Left lung (tissue), 10 donors: Measurements from ENCODE around the gene FTSJ1. TPM values are rescaled to one million over a fixed set of nuclear protein-coding genes. Genes with fewer than 3 reads are reported as not detected.
"Not testable (repeated sequence)": the region's sequence is repeated elsewhere in the genome, so short reads cannot be mapped to it uniquely, and the experiment has no call there.

Experiments used
- ATAC-seq: fragments of 200-7000 bp; cut with Tn5 transposase; one replicate; pipeline ENCODE4 v1.9.1; 2020; ENCODE audit warnings: moderate library complexity
- DNase-seq, 4 donors: peaks; one replicate each; pipeline ENCODE4 v3.0.0-alpha.2; 2013 to 2020
- H3K27ac ChIP-seq, 2 donors: fragments of 200-600 bp; sonication (generic) in 1 of 2; one replicate each; pipeline versions ENCODE4 v1.5.0 to v1.8.0; 2020 to 2021
- H3K27me3 ChIP-seq, 2 donors: fragments of 200-600 bp; sonication (generic) in 1 of 2; one replicate each; pipeline versions ENCODE4 v1.5.0 to v1.8.0; 2020 to 2021
- H3K36me3 ChIP-seq, 2 donors: fragments of 200-600 bp; sonication (generic) in 1 of 2; one replicate each; pipeline versions ENCODE4 v1.5.0 to v1.8.0; 2020 to 2021
- H3K4me1 ChIP-seq, 2 donors: fragments of 200-600 bp; one replicate each; pipeline ENCODE4 v1.8.0; 2021
- H3K4me3 ChIP-seq, 2 donors: fragments of 200-600 bp; sonication (generic) in 1 of 2; one replicate each; pipeline versions ENCODE4 v1.5.0 to v1.8.0; 2020 to 2021; ENCODE audit warnings: mild to moderate bottlenecking in 1 of 2
- H3K9me3 ChIP-seq, 2 donors: fragments of 200-600 bp; sonication (generic) in 1 of 2; one replicate each; pipeline versions ENCODE4 v1.5.0 to v1.8.0; 2020 to 2021
- intact Hi-C, 2 donors: fragments of 100-400 bp; cut with DNase I; formaldehyde crosslinking; loops; one replicate each; pipeline versions ENCODE4 v1.11.2 to v1.14.2; 2022
- polyA plus RNA-seq, 6 donors: library from polyadenylated mRNA; unstranded; fragments of 120-200 nt; gene quantifications; one replicate each; pipeline ENCODE4 v1.2.1, GENCODE V29; 2013; ENCODE audit not compliant: insufficient read length in 6 of 6
- total RNA-seq, 2 donors: library from RNA; stranded (reverse); fragmentation: NEBNext Ultra II Directional; extraction: Animal tissue kit (Norgen Biotek cat#: 25700); gene quantifications; one replicate each; pipeline ENCODE4 v1.2.1, GENCODE V29; 2021
- TF ChIP-seq, protein P1 (sequence below), 2 donors: fragments of 200-600 bp; sonication (generic) in 1 of 2; IDR thresholded peaks; one replicate each; pipeline versions ENCODE4 v1.5.0 to v1.8.0; 2021; ENCODE audit warnings: antibody characterized with exemption in 2 of 2
- donor health status: DM: no; HTN: yes; CAD: no.
- donor health status: DM: no; HTN: no; CAD: no.

FTSJ1 gene
- total and polyA plus RNA-seq, 8 donors, result 33.7 to 46.6 (median 38.8) TPM

DNA sequence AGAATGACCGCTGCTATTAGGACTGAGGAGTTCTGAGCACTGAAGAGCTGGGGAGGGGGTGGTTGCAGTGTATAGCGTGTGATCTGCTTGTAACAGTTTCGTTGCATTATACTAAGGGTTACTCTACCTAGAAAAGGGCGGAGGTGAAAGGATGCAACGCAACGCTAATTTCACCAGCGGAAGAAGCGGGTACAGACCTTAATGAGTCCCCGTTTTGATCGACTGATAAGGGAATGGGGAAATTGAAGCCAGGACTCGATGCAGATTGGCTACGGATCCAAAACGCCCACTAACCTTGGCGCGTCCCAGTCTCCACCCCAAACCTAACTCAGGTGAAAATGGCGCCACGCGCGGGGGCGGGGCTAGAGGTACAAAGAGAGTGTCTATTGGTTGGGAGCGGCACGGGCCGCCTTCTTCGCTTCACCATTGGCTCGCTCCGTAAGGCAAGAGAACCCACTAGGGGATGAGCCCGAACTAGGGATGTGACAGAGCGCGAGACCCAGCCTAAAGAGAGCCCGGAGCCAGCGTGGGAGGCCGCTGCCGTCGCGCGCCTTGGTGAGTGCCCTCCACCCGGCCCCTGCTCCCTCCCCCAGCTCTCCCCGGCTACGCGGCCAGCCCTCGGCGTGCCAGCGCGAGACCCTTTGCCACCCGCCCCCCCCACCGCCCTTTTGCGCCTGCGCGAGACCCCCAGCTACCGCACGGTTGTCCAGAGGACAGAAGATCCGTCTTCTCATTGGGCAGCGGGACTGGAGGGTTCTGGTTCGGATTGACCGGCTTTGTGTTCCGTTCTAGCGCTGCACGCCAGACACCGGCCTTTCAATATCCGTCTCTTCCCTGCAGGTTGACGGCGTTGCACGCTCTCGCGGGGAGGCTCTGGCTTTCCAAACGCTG, 45.6 kb downstream of the FTSJ1 start, which contains the start of gene EBP:
Gene EBP (plus strand): TSS at position 456 of the 891 bp plus-strand sequence. CDS start 1,964 bp downstream, outside the sequence.
- intact Hi-C loops, result no loop called here
- Histone ChIP-seq H3K36me3 (peaks cover 0 to 2% of the 10 kb centered on the region in 2 donors), H3K27me3 (no peaks in the 10 kb centered on the region), H3K27ac (peak within 1 kb of the TSS in 1 of 2 donors; percentile 66), H3K4me1 (peaks cover 0 to 10% of the 10 kb centered on the region in 2 donors), H3K4me3 (peak within 1 kb of the TSS; percentile 35 to 52), H3K9me3 (no peaks in the 10 kb centered on the region)
- peak; percentile 68 to 91 (median 90) for DNase-seq
- peak; percentile 99 for ATAC-seq
- TF ChIP-seq, protein P1, sequence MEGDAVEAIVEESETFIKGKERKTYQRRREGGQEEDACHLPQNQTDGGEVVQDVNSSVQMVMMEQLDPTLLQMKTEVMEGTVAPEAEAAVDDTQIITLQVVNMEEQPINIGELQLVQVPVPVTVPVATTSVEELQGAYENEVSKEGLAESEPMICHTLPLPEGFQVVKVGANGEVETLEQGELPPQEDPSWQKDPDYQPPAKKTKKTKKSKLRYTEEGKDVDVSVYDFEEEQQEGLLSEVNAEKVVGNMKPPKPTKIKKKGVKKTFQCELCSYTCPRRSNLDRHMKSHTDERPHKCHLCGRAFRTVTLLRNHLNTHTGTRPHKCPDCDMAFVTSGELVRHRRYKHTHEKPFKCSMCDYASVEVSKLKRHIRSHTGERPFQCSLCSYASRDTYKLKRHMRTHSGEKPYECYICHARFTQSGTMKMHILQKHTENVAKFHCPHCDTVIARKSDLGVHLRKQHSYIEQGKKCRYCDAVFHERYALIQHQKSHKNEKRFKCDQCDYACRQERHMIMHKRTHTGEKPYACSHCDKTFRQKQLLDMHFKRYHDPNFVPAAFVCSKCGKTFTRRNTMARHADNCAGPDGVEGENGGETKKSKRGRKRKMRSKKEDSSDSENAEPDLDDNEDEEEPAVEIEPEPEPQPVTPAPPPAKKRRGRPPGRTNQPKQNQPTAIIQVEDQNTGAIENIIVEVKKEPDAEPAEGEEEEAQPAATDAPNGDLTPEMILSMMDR (IDR thresholded peaks at IDR 0.05), result no peak

DNA sequence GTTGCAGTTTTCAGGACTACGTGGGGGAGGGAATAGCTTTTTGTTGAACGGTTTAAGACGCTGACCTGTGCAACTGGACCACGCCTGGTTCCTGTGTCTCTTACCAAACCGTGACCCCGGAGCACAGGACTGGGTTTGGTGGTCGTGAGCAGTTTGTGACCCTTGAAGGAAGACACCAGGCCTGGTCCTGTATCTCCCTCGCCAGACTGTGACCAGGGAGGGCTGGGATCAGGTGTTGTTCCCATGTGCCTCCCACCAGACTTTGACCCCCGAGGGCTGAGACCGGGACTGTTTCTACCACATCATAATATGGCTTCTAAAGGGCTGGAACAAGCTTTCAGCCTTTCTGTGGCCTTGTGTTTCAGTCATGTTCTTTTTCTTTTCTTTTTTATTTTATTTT, 46.3 kb downstream of the FTSJ1 start:
- Histone ChIP-seq H3K4me1 (peaks cover 0 to 10% of the 10 kb centered on the region in 2 donors), H3K27me3 (no peaks in the 10 kb centered on the region), H3K9me3 (no peaks in the 10 kb centered on the region), H3K4me3 (peak overlapping the region; percentile 35 to 52), H3K36me3 (peaks cover 0 to 9% of the 10 kb centered on the region in 2 donors), H3K27ac (peak overlapping the region in 1 of 2 donors; percentile 66)
- intact Hi-C loops, result no loop called here
- ATAC-seq (no peak), DNase-seq (no peak)
- TF ChIP-seq, protein P1 (IDR thresholded peaks at IDR 0.05), result no peak

DNA sequence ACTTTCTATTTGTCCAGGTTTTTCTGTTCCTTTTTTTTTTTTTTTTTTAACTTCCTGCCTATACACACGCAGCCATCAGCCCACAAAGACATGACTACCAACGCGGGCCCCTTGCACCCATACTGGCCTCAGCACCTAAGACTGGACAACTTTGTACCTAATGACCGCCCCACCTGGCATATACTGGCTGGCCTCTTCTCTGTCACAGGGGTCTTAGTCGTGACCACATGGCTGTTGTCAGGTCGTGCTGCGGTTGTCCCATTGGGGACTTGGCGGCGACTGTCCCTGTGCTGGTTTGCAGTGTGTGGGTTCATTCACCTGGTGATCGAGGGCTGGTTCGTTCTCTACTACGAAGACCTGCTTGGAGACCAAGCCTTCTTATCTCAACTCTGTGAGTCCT, 47.7 kb downstream of the FTSJ1 start:
- peaks cover 0 to 10% of the 10 kb centered on the region in 2 donors for H3K4me1 ChIP-seq
- intact Hi-C loops, result no loop called here
- TF ChIP-seq, protein P1 (IDR thresholded peaks at IDR 0.05), result no peak
- H3K27me3 ChIP-seq, result no peaks in the 10 kb centered on the region
- H3K36me3 ChIP-seq, result peaks cover 0 to 22% of the 10 kb centered on the region in 2 donors
- no peak overlapping the region for H3K4me3 ChIP-seq
- no peaks in the 10 kb centered on the region for H3K9me3 ChIP-seq
- no peak overlapping the region for H3K27ac ChIP-seq
- no peak for ATAC-seq
- no peak for DNase-seq

DNA sequence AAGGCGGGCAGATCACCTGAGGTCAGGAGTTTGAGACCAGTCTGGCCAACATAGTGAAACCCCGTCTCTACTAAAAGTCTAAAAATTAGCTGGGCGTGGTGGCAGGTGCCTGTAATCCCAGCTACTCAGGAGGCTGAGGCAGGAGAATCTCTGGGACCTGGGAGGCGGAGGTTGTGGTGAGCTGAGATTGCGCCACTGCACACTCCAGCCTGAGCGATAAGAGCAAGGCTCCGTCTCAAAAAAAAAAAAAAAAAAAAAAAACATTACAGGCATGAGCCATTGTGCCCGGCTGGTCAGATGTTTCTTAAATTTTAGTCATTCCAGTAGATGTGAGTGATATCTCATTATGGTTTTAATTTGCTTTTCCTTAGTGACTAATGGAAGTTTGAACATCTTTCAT, 49.9 kb downstream of the FTSJ1 start:
- Histone ChIP-seq H3K36me3 (peaks cover 0 to 22% of the 10 kb centered on the region in 2 donors), H3K4me1 (peaks cover 0 to 10% of the 10 kb centered on the region in 2 donors)
- H3K27me3 ChIP-seq, H3K9me3 ChIP-seq, intact Hi-C loops, DNase-seq, H3K4me3 ChIP-seq, H3K27ac ChIP-seq, ATAC-seq: not testable (repeated sequence)

DNA sequence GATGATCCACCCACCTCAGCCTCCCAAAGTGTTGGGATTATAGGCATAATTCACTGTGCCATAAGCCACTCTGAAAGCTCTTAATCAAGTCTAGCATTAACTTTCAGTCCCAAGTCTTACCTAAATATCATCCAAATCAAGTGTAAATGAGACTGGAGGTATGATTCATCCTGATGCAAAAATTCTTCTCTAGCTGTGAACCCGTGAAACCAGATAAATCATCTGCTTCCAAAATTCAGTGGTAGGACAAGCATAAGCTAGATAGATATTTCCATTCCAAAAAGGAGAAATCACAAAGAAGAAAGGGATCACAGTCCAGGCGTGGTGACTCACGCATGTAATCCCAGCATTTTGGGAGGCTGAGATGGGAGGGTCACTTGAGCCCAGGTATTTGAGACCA, 54.7 kb downstream of the FTSJ1 start:
- Histone ChIP-seq H3K4me3 (no peak overlapping the region), H3K9me3 (no peaks in the 10 kb centered on the region), H3K27ac (no peak overlapping the region), H3K36me3 (peaks cover 0 to 22% of the 10 kb centered on the region in 2 donors), H3K27me3 (no peaks in the 10 kb centered on the region), H3K4me1 (no peaks in the 10 kb centered on the region)
- TF ChIP-seq, protein P1 (IDR thresholded peaks at IDR 0.05), result no peak
- intact Hi-C loops, result no loop called here
- no peak for DNase-seq
- ATAC-seq, result no peak
